OCI-LY7 (cell line): ENCODE data around the gene PARVB. TPM values are rescaled to one million over a fixed set of nuclear protein-coding genes. Genes with fewer than 3 reads are reported as not detected.

Experiments
- BruUV-seq: library from RNA; stranded (reverse); fragments of 400-500 nt; replicated peaks from 2 replicates; lab custom pipeline; 2021; lab: Mats Ljungman, UMichigan
- CTCF ChIA-PET: fragments of 300-600 bp; sonication (Branson Sonifier 250); formaldehyde crosslinking; loops from one replicate; lab custom pipeline; 2022; ENCODE audit warnings: antibody characterized with exemption; ENCODE audit not compliant: unreplicated experiment; lab: Charles Lee
- POLR2A ChIA-PET: fragments of 300-600 bp; sonication (Branson Sonifier 250); formaldehyde crosslinking; loops from one replicate; lab custom pipeline; 2022; ENCODE audit warnings: antibody characterized with exemption; lab: Charles Lee
- DNase-seq: peaks from one replicate; pipeline ENCODE4 v3.0.0-alpha.2; 2015; ENCODE audit warnings: low spot score
- H2AFZ ChIP-seq: fragments of 200-600 bp; sonication (generic), shearing (Covaris generic); 2 replicates; pipeline ENCODE4 v1.6.1; 2014; ENCODE audit warnings: mild to moderate bottlenecking, antibody characterized with exemption, low read length, moderate library complexity
- H3K27ac ChIP-seq: fragments of 200-600 bp; sonication (generic); 2 replicates; pipeline ENCODE4 v1.5.1; 2014; ENCODE audit warnings: mixed run types, low read depth, mild to moderate bottlenecking, moderate library complexity, low read length, inconsistent platforms; ENCODE audit not compliant: poor library complexity, severe bottlenecking
- H3K36me3 ChIP-seq: fragments of 200-600 bp; sonication (generic); 2 replicates; pipeline ENCODE4 v1.6.1; 2014; ENCODE audit warnings: mild to moderate bottlenecking, antibody characterized with exemption, low read length, moderate library complexity, mixed read lengths; ENCODE audit not compliant: insufficient read depth
- H3K4me1 ChIP-seq: fragments of 200-600 bp; sonication (generic); 2 replicates; pipeline ENCODE4 v1.5.1; 2014; ENCODE audit warnings: mild to moderate bottlenecking, low read length; ENCODE audit not compliant: insufficient read depth, poor library complexity, severe bottlenecking
- H3K4me2 ChIP-seq: fragments of 200-600 bp; sonication (generic); 2 replicates; pipeline ENCODE4 v1.6.1; 2014; ENCODE audit warnings: mild to moderate bottlenecking, low read length
- H3K4me3 ChIP-seq: fragments of 200-600 bp; sonication (generic); 2 replicates; pipeline ENCODE4 v1.5.1; 2014; ENCODE audit warnings: mild to moderate bottlenecking, low read depth, low read length; ENCODE audit not compliant: poor library complexity, severe bottlenecking
- H3K79me2 ChIP-seq: fragments of 200-600 bp; sonication (generic); 2 replicates; pipeline ENCODE4 v1.6.1; 2016; ENCODE audit warnings: low read depth, mild to moderate bottlenecking, low read length, moderate library complexity, mixed read lengths; ENCODE audit not compliant: insufficient read depth
- H3K9me2 ChIP-seq: fragments of 200-600 bp; sonication (generic); 2 replicates; pipeline ENCODE4 v1.6.1; 2016; ENCODE audit warnings: mild to moderate bottlenecking, low read length, mixed read lengths; ENCODE audit not compliant: insufficient read depth
- H3K9me3 ChIP-seq: fragments of 200-600 bp; sonication (generic); 2 replicates; pipeline ENCODE4 v1.6.1; 2014; ENCODE audit warnings: mild to moderate bottlenecking, mixed run types, low read length, mixed read lengths
- H4K20me1 ChIP-seq: fragments of 200-600 bp; sonication (generic); 2 replicates; pipeline ENCODE4 v1.6.1; 2014; ENCODE audit warnings: mild to moderate bottlenecking, antibody characterized with exemption, low read length, moderate library complexity, mixed read lengths; ENCODE audit not compliant: insufficient read depth
- CTCF ChIP-seq: fragments of 200-600 bp; sonication (generic); conservative IDR thresholded peaks from 2 replicates; pipeline ENCODE4 v1.5.1; 2014; ENCODE audit warnings: mild to moderate bottlenecking, antibody characterized with exemption, low read length, moderate library complexity, mixed read lengths
- EZH2phosphoT487 ChIP-seq: fragments of 200-600 bp; sonication (generic); IDR thresholded peaks from 2 replicates; pipeline ENCODE4 v1.6.1; 2018; ENCODE audit warnings: low read depth, borderline replicate concordance, mild to moderate bottlenecking, mixed run types, antibody characterized with exemption, low read length, moderate library complexity, mixed read lengths
- intact Hi-C: fragments of 100-400 bp; cut with micrococcal nuclease; formaldehyde crosslinking; loops from one replicate; pipeline ENCODE4 v1.10.0; 2022; ENCODE audit not compliant: unreplicated experiment
- total RNA-seq, 2 experiments: library from RNA; depleted of rRNA in 1 of 2; stranded (reverse); fragments of >200 nt in 1 of 2; shearing (Covaris generic) in 1 of 2; gene quantifications; 2 replicates each; pipeline ENCODE4 v1.2.3, GENCODE V29; 2014 to 2022

PARVB gene
- total RNA-seq, 2 experiments from 2014 or later = 0.34 TPM; not detected in 1

- Histone ChIP-seq H2AFZ (no peak overlapping the region), H3K4me2 (no peak overlapping the region; the same call in 1 of the 2 replicates), H3K4me3 (no peak overlapping the region), H3K9me3 (no peaks in the 10 kb centered on the region), H3K9me2 (no peaks in the 10 kb centered on the region), H3K79me2 (no peaks in the 10 kb centered on the region), H3K27ac (no peak overlapping the region), H4K20me1 (no peaks in the 10 kb centered on the region), H3K4me1 (peaks cover 10% of the 10 kb centered on the region), H3K36me3 (peaks cover 84% of the 10 kb centered on the region)
- intact Hi-C loops = no loop called here
- CTCF ChIA-PET = no interaction called here
- no TSS peak for BruUV-seq
- POLR2A ChIA-PET = interaction anchor here (0.6 kb wide), 1 partner anchor 38 kb away, joined by 3 read pairs; no protein-coding TSS in a partner anchor
- DNase-seq = no peak
- no peak for TF ChIP-seq EZH2phosphoT487
These were observed 27.7 kb upstream of the PARVB start for GRCh38 chr22:43996170-43996980.

- intact Hi-C loops = no loop called here
These were observed 27.2 kb upstream of the PARVB start for GRCh38 chr22:43996981-43997265.

GRCh38 chr22:43998679-43999264, 25.3 kb upstream of the PARVB start:
- Histone ChIP-seq H3K9me3 (no peaks in the 10 kb centered on the region), H3K36me3 (peaks cover 60% of the 10 kb centered on the region), H3K27ac (no peak overlapping the region), H3K4me2 (no peak overlapping the region), H3K9me2 (no peaks in the 10 kb centered on the region), H3K4me3 (no peak overlapping the region), H4K20me1 (no peaks in the 10 kb centered on the region), H2AFZ (no peak overlapping the region), H3K79me2 (no peaks in the 10 kb centered on the region), H3K4me1 (no peaks in the 10 kb centered on the region)
- ChIA-PET POLR2A (no interaction called here), CTCF (no interaction called here)
- no TSS peak for BruUV-seq
- TF ChIP-seq EZH2phosphoT487 = no peak
- TF ChIP-seq CTCF = no peak
- intact Hi-C loops = no loop called here
- DNase-seq = no peak

More at GRCh38 chr22:43996981-43997265, 27.2 kb upstream of the PARVB start:
- Histone ChIP-seq H3K4me1 (peaks cover 10% of the 10 kb centered on the region), H2AFZ (no peak overlapping the region), H3K9me2 (no peaks in the 10 kb centered on the region), H3K79me2 (no peaks in the 10 kb centered on the region), H3K9me3 (no peaks in the 10 kb centered on the region), H3K4me3 (no peak overlapping the region), H3K4me2 (no peak overlapping the region), H3K27ac (no peak overlapping the region), H4K20me1 (no peaks in the 10 kb centered on the region), H3K36me3 (peaks cover 78% of the 10 kb centered on the region)
- POLR2A ChIA-PET = no interaction called here
- no TSS peak for BruUV-seq
- no peak for TF ChIP-seq CTCF
- TF ChIP-seq EZH2phosphoT487 = no peak
- CTCF ChIA-PET = no interaction called here
- DNase-seq = no peak
